ENCODE measurements around the gene PCYOX1L.

PCYOX1L gene

DNA sequence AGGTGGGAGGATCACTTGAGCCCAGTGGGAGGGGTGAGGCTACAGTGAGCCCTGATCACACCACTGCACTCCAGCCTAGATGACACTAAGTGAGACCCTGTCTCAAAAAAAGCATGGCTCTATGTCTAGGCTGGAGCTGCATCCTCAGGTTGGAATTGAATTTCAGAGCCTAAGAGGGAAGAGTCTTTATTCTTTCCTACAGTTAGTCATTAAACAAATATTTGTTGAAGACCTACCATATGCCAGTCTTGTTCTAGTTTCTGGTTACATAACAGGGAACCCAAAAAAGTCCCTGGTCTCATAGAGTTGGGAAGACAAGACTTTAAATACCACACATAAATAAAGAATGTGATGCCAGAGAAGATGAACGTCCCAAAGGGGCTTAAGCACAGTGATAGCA, 19.5 kb upstream of the PCYOX1L start:
- DNase-seq, result no peak

GRCh38 chr5:149340920-149341319, 16.9 kb upstream of the PCYOX1L start:
- DNase-seq, result no peak

DNA sequence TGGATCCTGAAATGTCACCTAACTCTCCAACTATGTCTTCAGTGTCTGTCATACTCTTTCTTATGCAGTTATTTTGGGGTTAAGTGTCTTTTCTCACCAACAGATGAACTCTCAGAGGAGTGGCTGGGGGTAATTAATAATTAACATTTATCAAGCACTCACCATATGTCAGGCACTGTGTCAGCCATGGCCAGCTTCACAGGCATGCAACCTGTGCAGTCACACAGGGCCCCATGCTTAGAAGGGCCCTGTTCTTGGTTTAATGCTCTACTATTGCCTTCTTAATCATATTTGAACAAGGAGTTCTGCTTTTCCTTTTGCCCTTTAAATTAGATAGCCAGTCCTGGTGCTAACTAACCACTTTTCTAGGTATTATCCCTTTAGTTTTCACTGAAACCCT, 16.0 kb upstream of the PCYOX1L start:
- no peak for DNase-seq

GRCh38 chr5:149344151-149344550, 13.7 kb upstream of the PCYOX1L start:
- DNase-seq, result no peak

DNA sequence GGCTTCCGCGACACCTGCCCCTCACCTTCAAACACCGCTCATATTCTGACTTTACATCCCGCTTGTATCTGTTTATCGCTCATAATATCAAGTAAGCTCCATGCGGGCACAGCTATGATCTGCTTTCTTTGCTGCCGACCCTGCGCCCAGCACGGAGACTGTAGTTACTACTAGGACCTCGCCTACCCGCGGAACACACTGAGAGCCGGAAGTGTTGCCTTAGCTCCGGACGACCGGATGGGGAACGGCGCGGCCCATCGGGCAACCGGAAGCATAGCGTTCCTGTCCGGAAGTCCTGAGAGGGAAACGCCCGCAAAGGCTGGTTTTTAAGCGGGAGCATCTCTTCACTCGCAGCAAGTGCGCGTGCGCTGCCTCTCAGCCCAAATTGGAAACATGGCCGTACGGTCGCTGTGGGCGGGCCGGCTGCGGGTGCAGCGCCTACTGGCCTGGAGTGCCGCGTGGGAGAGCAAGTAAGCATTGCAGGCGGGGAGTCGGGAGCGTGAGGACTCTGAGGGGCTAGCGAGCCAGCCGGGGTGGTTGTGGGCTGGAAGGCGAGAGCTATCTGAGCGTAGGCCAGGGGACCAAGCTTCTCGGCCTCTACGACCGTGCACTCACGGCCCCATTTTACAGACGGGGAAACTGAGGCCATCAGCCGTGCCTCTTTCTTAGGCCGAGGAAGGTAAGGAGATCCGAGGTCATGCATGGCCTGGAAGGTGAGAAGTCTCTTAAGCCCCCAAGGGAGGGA, 12.5 kb upstream of the PCYOX1L start, which contains the start of gene GRPEL2:
Gene GRPEL2, plus strand, starts transcription at position 353 of the 745 bp plus-strand sequence. Its CDS starts 41 bp downstream, at position 394.
- peak; percentile 95 for DNase-seq

DNA sequence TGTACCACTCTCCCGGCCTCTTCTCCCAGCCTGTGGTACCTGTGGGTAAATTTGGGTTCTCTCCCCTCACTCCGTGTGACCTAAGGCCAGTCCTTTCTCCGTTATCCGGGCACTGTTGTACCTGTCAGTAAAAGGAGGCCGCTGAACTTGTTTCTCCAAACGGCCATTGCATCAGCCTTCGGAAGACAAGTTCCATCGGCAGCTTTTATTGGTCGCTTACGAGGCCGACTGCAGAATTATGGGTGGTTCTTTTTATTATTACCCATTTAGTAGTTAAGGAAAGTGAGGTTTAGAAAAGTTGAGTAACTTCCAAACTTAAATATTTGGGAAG, 12.0 kb upstream of the PCYOX1L start:
- DNase-seq, result no peak

DNA sequence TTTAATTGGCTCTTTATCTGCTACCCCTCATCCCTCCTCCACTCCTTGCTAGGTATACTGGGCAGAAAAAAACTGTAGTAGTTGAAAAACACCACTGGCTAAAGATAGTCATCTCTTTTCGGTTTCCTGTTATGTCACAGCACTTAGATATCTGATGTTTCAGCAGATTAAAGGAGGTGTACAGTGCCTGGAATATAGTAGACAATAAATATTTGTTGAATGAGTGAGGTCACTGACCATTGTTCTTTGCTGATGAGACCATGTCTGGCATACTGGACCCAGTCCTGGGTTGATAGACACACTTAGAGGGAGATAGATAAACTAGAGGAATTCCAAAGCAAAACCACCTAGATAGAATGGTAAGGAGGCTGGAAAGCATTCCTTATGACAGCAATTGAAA, 9.3 kb upstream of the PCYOX1L start:
- DNase-seq, result no peak

- no peak for DNase-seq
Measured at GRCh38 chr5:149349382-149349781, 8.5 kb upstream of the PCYOX1L start.

DNA sequence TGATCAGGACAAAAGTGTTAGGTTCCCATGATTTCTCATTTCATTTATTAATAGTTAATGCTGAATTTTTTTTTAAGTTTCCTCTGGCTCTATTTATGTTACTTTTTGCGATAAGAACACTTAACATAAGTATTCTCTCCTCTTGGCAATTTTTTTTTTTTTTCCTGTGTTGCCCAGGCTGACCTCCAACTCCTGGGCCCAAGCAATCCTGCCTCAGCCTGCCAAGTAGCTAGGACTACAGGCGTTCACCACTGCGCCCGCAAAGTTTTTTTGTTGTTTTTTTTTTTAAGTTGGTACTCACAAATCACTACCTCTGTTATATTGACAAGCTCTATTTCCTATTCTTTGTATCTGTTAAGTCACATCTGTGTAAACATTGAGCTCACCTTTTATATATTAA, 5.7 kb upstream of the PCYOX1L start:
- DNase-seq, result no peak

DNA sequence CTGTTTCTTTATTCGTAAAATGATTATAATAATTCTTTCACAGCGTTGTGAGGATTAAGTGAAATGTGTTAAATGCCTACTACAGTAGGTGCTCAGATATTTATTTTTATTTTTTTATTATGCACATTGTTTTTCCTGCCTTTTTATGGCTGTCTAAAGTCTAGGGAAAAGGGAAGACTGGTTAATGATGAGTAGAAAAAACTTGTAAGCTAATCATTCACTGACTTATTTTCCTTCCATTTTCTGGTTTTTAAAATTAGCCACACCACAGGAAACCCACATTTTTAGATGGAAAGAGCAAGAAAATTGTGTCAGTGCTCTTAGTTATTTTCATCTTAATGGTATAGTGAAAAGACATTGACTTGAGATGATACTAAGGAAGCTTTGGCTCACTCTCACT, 3.9 kb upstream of the PCYOX1L start:
- DNase-seq, result no peak

GRCh38 chr5:149355688-149356087, 2.2 kb upstream of the PCYOX1L start:
- no peak for DNase-seq

DNA sequence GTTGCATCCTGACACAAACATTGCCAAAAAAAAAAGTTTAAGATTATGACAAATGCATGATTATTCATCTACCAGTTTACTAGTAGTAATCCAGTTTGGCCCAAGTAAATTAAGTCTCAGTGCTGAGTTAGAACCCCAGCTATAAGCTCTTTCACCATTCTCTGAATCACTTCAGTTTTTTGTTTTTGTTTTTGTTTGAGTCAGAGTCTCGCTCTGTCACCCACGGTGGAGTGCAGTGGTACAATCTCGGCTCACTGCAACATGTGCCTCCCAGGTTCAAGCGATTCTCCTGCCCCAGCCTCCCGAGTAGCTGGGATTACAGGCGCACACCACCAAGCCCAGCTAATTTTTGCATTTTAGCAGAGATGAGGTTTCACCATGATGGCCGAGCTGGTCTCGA, 1.5 kb upstream of the PCYOX1L start:
- no peak for DNase-seq

- DNase-seq, result peak; percentile 27 to 34
Measured at GRCh38 chr5:149358294-149358651, 427 bp downstream of the PCYOX1L start.

- DNase-seq, result no peak
Measured at GRCh38 chr5:149358868-149359495, 1.1 kb downstream of the PCYOX1L start.

DNA sequence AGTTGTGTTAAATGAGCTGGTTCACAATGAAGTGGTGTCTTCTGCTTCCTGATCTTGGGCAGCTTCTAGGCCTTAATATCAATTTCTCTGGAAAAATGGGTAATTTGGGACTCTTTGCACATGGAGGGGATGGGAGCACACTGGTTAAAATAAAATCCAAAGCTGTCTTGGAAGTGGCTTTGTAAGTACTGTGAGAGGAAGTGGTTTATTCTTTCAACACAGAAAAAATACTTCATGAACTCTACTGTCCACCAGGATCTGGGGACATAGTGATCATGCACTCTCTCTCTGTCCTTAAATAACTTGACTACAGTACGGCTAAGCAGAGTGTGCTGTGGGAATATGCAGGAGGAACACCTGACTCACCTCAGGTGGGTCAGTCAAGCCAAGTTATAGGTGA, 2.4 kb downstream of the PCYOX1L start:
- no peak for DNase-seq

GRCh38 chr5:149362541-149362940, 4.7 kb downstream of the PCYOX1L start:
- DNase-seq, result no peak

GRCh38 chr5:149363358-149363757, 5.5 kb downstream of the PCYOX1L start:
- no peak for DNase-seq

DNA sequence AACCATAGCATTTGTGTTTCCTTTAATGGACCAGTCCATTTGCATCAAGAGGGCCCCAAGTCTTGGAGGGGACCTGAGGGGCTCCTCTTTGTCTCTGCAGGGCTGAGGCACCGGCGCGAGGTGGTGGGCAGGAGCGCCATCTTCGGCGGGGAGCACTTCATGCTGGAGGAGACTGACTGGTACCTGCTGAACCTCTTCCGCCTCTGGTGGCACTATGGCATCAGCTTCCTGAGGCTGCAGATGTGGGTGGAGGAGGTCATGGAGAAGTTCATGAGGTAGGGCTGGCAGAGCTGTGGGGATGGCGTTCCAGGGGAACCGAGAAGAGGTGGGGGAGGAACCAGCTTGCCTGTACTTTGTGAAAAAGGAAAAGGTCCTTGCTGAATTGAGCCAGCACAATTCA, 6.1 kb downstream of the PCYOX1L start:
- no peak for DNase-seq

GRCh38 chr5:149364719-149365118, 6.9 kb downstream of the PCYOX1L start:
- no peak for DNase-seq

GRCh38 chr5:149365418-149365817, 7.6 kb downstream of the PCYOX1L start:
- DNase-seq, result no peak

DNA sequence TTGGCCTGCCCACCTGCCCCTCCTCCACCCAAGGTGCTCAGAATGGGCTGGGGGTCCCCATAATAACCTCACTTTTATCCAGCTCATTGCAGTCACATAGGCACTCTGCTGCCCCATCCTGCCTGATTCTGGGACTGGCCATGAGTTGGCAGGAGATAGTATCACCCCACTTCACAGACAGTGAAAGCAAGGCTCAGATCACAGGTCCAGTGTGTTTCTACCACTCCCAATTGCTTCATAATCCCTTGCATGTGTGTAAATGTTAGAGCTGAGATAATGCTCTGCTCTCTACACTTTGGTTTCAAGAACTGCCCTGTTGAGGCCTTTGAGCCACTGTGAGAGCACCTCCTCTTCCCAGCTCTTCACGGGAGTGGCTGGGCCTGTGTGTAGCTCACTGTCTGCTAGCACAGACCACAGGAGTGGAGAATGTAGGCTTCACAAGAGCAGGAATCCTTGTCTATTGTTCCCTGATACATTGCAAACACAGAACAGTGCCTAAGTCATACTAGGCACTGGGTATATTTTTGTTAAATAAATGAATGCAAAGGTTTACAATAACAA, 8.4 kb downstream of the PCYOX1L start:
- no peak for DNase-seq

GRCh38 chr5:149367249-149367971, 9.6 kb downstream of the PCYOX1L start:
- DNase-seq, result peak; percentile 62 to 66

GRCh38 chr5:149367972-149368645, 10.3 kb downstream of the PCYOX1L start:
- DNase-seq, result no peak

Data from stimulated activated CD4-positive, alpha-beta T cell treated with anti-CD3 and anti-CD28 coated beads, Interleukin-2, amount 100 ng/mL, for 24 hours (primary cell).